Measurements from ENCODE around the gene MCTP1.

Gene MCTP1

DNA sequence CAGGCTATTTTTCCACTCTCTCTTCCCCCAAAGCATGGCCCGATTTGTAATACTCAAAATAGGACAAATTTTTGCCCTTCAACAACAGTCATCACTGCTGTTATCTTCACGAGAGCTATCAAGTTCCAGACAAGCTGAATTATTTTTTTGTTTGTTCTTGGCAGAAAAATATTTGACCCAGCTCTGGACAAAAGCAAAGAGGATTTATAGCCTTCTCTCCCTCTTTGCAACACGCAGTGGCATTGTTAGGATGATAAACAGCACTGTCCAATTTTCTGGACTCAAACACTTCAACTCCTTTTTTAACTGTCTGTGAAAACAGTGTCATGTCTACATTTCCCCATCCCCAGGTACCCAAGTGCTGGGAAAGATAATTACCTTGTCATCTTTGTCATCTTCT lies 506.2 kb downstream of the MCTP1 start:
- in situ Hi-C loops (cut with HindIII; ENCODE audit: low sequenced_read_pairs): no loop called here
- H3K4me3 ChIP-seq (ENCODE audit: low read depth, low read length): no peak overlapping the region
- no peak for DNase-seq (ENCODE audit: low read depth)
- TF ChIP-seq, protein P1, sequence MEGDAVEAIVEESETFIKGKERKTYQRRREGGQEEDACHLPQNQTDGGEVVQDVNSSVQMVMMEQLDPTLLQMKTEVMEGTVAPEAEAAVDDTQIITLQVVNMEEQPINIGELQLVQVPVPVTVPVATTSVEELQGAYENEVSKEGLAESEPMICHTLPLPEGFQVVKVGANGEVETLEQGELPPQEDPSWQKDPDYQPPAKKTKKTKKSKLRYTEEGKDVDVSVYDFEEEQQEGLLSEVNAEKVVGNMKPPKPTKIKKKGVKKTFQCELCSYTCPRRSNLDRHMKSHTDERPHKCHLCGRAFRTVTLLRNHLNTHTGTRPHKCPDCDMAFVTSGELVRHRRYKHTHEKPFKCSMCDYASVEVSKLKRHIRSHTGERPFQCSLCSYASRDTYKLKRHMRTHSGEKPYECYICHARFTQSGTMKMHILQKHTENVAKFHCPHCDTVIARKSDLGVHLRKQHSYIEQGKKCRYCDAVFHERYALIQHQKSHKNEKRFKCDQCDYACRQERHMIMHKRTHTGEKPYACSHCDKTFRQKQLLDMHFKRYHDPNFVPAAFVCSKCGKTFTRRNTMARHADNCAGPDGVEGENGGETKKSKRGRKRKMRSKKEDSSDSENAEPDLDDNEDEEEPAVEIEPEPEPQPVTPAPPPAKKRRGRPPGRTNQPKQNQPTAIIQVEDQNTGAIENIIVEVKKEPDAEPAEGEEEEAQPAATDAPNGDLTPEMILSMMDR (IDR thresholded peaks at IDR 0.05; ENCODE audit: low read depth, low read length, missing control alignments): no peak

DNA sequence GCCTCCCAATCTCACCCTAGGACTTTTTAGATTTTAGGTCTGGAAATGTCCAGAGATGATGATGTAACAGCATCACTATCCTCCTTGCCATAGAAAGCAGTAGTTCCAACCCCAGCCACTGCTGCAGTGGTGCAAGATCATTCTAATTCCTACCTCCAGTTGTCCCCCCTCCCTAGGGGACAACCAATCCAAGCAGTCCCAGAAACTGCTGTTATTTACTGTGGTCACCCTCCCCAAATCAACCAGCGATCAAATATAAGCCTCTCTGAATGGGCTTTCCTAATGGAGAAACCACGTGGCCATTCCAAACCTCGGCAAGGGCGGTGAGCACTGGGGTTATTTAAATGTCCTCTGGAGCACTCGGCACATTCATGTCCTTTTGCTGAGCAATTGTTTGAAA lies 506.6 kb downstream of the MCTP1 start:
- TF ChIP-seq, protein P1 (IDR thresholded peaks at IDR 0.05; ENCODE audit: low read depth, low read length, missing control alignments): no peak
- DNase-seq (ENCODE audit: low read depth): no peak
- no peak overlapping the region for H3K4me3 ChIP-seq (ENCODE audit: low read depth, low read length)
- in situ Hi-C loops (cut with HindIII; ENCODE audit: low sequenced_read_pairs): no loop called here

DNA sequence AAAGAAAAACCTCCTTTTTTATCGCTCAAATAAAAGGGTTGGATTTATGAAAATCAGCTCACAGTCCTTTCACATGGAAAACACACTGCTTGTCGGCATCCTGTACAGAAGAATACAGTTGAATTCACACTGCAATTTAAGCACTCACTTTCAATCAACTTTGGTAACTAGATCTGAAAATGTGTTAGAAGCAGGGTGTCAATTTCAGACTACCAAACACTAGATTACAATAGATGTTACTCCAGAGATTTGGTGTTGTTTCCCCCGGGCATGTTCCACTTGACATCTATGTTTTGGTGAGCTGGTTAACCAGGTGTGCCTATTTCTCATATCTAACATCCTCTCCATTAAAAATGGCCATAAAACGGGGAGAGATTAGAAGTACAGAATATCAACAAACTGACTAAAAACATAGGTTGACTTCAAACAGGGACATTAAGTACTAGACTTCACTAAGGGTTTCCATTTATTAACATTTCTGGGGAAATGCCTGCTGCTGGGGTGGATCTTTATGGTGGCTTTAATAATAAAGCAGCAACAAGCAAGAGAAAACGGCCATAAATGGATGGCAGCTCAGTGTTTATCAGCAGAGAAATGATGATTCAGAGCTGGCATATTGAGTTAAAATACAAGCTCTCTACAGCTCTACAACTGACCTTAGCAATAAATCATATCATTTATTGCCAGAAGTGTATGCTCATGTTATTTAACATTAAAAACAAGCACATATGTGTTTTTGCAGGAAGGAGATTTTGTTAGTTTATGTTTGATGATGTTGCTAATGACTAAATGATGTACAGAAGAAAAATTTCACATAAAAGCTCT lies 507.6 kb downstream of the MCTP1 start:
- DNase-seq (ENCODE audit: low read depth): no peak
- no peak overlapping the region for H3K4me3 ChIP-seq (ENCODE audit: low read depth, low read length)
- TF ChIP-seq, protein P1 (IDR thresholded peaks at IDR 0.05; ENCODE audit: low read depth, low read length, missing control alignments): no peak
- in situ Hi-C loops (cut with HindIII; ENCODE audit: low sequenced_read_pairs): no loop called here

DNA sequence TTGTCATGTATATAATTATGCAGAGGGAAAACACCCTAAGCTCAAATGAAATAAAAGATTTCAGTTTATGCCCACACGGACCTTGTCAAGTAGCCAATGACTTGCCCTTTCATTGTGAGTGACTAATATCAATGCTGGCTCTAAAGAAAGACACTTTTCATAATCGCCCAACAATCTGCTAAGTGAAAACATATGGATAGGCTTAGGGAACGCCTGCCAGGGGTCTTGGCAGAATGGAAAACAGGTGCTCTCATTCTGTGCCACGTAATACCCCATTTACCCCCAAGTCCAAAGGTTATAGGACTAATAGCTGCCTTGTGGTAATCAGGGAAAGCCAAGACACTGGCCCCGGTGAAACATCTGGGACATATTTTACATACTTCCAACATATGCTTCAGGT lies 508.7 kb downstream of the MCTP1 start:
- in situ Hi-C loops (cut with HindIII; ENCODE audit: low sequenced_read_pairs): no loop called here
- H3K4me3 ChIP-seq (ENCODE audit: low read depth, low read length): no peak overlapping the region
- TF ChIP-seq, protein P1 (IDR thresholded peaks at IDR 0.05; ENCODE audit: low read depth, low read length, missing control alignments): no peak
- DNase-seq (ENCODE audit: low read depth): no peak

DNA sequence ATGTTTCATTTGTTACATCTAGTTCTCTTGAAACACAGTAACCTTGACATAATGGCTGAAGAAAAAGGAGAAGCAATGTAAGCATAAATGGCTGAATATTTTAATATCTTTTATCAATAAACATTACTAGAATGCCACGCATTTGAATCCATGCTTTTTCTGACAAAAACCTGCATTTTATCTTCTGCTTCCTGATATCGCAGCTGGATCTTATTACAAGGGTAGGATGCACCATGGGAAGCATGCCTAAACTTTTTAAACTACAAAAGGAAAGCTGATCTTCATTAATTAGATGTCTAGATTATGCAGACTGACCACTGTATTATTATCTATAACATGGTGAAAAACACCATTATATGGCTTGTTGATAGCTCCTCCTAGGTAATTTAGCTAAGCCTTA lies 509.8 kb downstream of the MCTP1 start:
- no peak for DNase-seq (ENCODE audit: low read depth)
- TF ChIP-seq, protein P1 (IDR thresholded peaks at IDR 0.05; ENCODE audit: low read depth, low read length, missing control alignments): no peak
- no peak overlapping the region for H3K4me3 ChIP-seq (ENCODE audit: low read depth, low read length)
- in situ Hi-C loops (cut with HindIII; ENCODE audit: low sequenced_read_pairs): no loop called here

DNA sequence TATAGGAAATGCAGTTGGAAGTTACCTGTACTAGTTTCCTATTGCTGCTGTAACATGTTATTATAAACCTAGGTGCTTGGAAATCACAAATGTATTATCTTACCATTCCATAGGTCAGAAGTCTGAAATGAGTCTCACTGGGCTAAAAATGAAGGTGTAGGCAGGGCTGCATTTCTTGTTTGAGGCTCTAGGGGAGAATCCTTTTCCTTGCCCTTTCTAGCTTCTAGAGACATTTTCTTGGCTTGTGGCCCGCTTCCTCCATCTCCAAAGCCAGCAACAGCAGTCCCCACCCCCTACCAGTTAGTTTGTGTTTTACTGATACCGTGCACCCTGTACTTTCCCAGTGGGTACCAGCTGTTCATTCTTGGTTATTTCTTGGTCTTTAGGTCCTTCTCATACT lies 513.2 kb downstream of the MCTP1 start:
- no peak for DNase-seq (ENCODE audit: low read depth)
- in situ Hi-C loops (cut with HindIII; ENCODE audit: low sequenced_read_pairs): no loop called here
- TF ChIP-seq, protein P1 (IDR thresholded peaks at IDR 0.05; ENCODE audit: low read depth, low read length, missing control alignments): no peak
- no peak overlapping the region for H3K4me3 ChIP-seq (ENCODE audit: low read depth, low read length)
